HG02798 (cell line): Measurements from ENCODE around the gene WDR4.
"Not testable (repeated sequence)": the region's sequence is repeated elsewhere in the genome, so short reads cannot be mapped to it uniquely, and the experiment has no call there.

ENCODE experiments used
- ATAC-seq: cut with Tn5 transposase; IDR thresholded peaks from one replicate; pipeline ENCODE4 v1.9.1; 2021; ENCODE audit warnings: mild to moderate bottlenecking; ENCODE audit not compliant: unreplicated experiment, poor library complexity

Gene WDR4

DNA sequence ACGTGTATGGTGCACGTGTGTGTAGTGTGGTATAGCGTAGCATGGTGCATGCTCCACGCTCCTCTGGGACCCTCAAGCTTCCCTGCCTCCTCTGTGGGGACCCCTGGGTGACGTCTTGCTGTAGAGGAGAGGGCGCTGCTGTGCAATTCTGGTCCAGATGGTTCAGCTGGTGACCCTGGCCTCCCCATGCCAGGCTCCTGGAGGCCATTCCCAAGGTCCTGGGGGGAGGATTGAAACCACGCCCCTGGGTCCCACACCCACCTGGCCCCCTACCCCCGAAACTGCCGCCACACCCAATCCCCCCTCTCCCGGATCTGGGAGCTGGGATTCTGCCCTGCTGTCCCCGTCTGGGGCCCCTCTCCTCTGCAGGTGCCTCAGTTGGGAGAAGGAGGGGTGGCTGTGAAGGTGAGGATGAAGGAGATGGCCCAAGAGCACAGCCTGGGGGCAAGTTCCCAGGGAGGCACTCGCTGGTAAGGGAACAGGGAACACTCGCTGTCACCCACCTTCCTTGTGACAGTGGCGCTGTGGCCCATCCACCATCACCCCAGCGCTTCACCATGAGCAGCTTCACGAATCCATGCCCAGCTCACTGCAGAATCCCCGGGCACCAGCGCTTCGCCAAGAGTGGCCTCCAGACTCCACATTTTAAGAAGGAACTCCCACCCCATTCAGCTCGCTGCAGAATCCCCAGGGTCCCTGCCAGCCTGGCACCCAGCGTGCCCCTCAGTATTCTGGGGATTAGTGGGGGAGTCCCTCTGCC, 38.0 kb downstream of the WDR4 start:
- ATAC-seq = no peak

DNA sequence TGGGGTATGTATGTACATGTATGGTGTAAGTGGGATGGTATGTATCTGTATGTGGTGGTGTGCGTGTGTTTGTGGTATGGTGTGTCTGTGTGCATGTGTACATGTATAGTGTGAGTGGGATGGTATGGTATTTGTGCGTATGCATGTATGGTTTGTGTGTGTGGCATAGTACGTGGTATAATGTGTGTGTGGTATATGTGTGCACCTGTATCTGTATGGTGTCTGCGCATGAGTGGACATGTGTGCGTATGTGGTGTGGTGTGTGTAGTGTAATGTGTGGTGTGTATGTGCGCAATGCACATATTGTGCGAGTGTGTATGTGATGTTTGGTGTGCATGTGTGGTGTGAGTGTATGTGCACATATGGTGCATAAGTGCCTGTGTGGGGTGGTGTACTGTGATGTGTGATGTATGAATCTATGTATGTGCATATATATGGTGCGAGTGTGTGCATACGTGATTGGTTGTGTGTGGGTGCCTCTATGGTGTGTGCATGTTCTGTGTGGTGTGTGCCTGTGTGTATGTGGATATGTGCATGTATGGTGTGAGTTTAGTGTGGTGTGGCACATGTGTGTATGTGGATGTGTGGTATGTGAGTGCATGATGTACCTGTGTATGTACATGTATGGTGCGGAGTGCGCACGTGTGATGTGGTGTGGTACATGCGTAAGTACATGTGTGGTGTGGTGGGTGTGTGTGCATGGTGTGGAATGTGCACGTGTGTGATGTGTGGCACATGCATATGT, 38.8 kb downstream of the WDR4 start:
- ATAC-seq = no peak

- no peak for ATAC-seq
These were observed 39.8 kb downstream of the WDR4 start for GRCh38 chr21:42839271-42840231.

- not testable (repeated sequence) for ATAC-seq
These were observed 41.1 kb downstream of the WDR4 start for GRCh38 chr21:42838212-42838690.

DNA sequence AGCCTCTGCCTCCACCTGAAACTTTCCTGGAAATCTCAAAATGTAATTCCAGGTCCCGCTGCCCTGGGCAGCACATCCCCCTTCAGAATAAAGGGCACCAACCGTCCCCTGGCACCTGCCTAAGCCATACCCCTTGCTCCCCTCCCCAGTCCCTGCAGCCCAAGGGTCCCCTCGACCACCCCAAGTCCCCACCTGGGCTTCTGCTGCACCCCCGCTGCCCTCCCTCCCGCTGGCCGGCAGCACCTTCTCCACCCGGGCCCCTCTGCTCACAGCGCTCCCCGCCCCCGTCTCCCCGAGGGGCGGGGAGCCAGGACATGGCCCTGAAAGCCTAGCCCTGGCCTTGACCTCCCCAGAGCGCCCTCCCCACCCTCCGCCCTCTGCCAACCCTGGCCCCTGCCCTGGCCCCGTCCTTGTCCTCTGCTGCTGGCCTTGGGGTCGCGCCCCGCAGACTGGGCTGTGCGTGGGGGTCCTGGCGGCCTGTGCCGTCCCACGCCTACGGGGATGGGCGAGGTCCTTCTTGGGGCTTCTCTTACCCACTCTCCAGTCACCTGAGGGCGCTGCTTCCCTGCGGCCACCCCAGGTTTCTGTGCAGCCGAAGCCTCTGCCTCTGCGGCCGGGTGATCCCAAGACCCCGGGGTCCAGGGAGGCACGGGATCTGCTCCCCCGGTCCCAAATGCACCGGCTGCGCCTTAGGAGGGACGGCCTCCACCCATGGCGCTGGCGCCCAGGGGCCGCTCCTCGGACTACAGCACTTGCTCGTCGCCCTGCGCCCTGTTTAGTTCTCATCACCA, 41.7 kb downstream of the WDR4 start:
- ATAC-seq = no peak

DNA sequence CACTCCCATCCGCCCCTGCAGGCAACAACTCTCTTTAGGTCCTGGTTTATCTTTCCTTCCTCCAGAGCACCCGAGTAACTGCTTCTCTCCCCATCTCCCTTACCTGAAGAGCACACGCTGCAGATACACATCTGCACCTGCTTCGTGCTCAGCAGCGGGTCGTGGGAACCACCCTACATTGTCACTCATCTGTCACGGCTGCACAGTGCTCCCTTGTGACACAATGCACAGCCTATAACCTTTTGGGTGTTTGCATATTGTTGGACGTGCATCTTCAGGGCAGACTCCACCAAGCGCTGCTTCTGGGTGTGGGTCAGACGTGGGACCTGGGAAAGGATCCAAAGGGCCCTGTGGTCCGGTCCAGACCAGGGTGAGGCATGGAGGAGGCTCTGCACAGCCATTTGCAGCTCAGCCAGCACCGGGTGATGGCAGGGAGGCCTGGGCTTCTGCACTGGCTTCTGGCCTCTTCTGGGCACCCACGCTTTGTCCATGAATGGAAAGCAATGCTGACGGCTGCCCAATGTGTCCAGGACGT, 42.5 kb downstream of the WDR4 start:
- no peak for ATAC-seq

- no peak for ATAC-seq
These were observed 43.0 kb downstream of the WDR4 start for GRCh38 chr21:42836402-42836666.

DNA sequence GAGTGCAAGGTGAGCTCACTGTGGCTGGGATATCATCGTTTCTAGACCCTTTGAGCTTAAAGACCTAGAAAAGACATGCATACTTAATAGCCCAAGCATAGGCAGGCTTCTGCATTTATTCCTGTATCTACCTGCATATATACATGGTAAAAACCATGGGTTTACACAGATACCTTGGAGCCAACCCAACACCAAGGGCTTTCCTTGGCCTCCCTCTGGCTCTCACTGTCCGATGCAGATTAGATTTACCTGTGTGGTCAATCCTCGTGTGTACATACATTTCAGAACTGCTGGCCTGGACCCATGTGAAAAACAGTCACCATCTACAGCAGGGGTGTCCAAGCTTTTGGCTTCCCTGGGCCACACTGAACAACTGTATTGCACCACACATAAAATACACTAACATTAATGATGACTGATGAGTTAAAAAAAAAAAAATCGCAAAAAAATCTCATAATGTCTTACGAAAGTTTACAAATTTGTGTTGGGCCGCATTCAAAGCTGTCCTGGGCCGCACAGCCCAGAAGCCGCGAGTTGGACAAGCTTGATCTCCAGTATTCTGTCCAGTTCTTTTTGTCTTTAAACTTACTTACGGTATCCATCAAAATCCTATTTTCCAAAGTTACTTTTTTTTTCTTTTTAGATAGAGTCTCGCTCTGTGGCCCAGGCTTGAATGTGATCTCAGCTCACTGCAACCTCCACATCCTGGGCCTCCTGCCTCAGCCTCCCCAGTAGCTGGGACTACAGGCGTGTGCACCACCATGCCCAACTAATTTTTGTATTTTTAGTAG, 43.5 kb downstream of the WDR4 start:
- no peak for ATAC-seq

- ATAC-seq = no peak
These were observed 44.1 kb downstream of the WDR4 start for GRCh38 chr21:42835211-42835610.

DNA sequence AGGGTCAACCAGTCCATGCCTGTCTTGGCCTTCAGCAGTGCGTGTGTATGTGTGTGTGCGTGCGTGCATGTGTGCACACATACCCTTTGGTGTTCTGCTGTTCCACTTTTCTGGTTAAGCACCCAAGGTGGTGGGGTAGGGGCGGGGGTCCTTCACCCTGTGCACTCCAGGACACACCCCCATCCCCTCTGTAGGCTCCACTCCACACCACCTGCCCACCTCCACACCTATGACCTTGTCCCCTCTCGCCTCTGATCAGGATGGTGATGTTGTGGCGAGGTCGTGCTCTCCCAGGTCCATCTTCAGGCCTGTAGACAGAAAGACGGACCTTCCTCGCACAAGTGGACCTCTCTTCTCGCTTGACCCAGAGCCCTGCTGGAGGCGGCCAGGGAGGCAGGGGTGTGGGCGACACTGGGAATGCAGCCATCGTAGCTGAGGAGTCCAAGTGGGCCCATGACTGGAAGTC, 44.6 kb downstream of the WDR4 start:
- ATAC-seq = no peak

- no peak for ATAC-seq
These were observed 45.2 kb downstream of the WDR4 start for GRCh38 chr21:42833859-42834725.

GRCh38 chr21:42833439-42833815, 45.9 kb downstream of the WDR4 start:
- no peak for ATAC-seq

DNA sequence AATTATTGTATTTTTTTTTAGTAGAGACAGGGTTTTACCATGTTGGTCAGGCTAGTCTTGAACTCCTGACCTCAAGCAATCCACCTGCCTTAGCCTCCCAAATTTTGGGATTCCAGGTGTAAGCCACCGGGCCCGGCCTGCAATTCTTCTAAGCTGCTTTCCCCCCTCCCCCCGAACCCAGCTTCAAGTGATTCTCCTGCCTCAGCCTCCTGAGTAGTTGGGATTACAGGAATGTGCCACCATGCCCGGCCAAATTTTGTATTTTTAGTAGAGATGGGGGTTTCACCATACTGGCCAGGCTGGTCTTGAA, 47.1 kb downstream of the WDR4 start:
- not testable (repeated sequence) for ATAC-seq

GRCh38 chr21:42830456-42831455, 48.6 kb downstream of the WDR4 start:
- no peak for ATAC-seq

DNA sequence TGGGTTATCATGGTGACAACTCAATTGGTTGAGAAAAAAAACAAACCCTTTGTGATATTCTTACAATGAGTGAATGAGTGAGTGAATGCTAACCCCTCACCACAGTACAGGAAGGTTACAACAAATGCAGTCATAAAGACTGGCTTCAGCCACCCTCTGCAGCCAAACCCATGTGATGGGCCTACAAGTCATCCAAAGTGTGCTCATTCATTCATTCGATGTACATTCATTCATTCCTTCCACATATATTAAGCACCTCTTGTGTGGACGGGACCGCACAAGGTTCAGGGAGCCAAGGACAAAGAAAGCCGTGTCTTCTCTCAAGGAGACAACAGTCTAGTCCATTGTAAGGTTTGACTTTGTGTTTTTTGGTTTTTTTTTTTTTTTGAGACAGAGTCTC, 49.4 kb downstream of the WDR4 start:
- ATAC-seq = no peak

DNA sequence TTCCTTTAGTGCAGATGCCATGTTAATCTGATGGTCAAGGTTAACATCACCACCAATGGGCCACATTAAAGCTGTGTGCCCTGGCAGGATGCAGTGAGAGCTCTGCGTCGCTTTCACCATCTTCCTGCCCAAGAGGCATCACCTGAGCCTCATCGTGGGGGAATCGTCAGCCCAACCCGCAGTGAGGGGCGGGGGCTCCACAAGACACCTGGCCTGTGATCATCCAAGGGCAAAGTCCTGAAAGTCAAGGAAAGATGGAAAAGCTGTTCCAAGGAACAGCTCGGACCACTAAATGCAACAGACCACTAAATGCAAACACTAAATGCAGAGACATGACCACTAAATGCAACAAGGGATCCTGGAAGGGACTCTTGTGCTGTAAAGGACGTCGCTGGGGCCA, 49.9 kb downstream of the WDR4 start:
- no peak for ATAC-seq

GRCh38 chr21:42827588-42827987, 51.8 kb downstream of the WDR4 start:
- ATAC-seq = no peak
